Measurements from ENCODE around the gene CDHR5. TPM values are rescaled to one million over a fixed set of nuclear protein-coding genes. Genes with fewer than 3 reads are reported as not detected.

The CDHR5 gene
- polyA plus RNA-seq, 1 donor (not counting 4 experiments of a cell fraction or from before 2014, with no cell fraction given) = not detected

- no peaks in the 10 kb centered on the region for H3K9me3 ChIP-seq (ENCODE audit: control insufficient read depth, low read depth, low read length)
- H3K9ac ChIP-seq (ENCODE audit: control insufficient read depth, extremely low read depth, insufficient read depth, low read length) = no peak overlapping the region
- H3K79me2 ChIP-seq (ENCODE audit: control insufficient read depth, insufficient read depth, low read length) = no peaks in the 10 kb centered on the region
- H2AFZ ChIP-seq (ENCODE audit: control insufficient read depth, low read length) = no peak overlapping the region
- no peak overlapping the region for H3K27ac ChIP-seq (ENCODE audit: control insufficient read depth, insufficient read depth, low read length)
- TF ChIP-seq EZH2 (IDR thresholded peaks at IDR 0.05; ENCODE audit: low read length) (no peak), CTCF (optimal IDR thresholded peaks at IDR 0.05 in 1 of 3, IDR thresholded peaks at IDR 0.05 in 1 of 3, conservative IDR thresholded peaks at IDR 0.05 in 1 of 3; ENCODE audit: extremely low read depth in 1 of 3, insufficient read depth in 2 of 3, low read length in 3 of 3) (no peak)
- FAIRE-seq (no peak), DNase-seq (ENCODE audit: low read depth, low spot score) (no peak)
- dilution Hi-C loops (cut with MboI; ENCODE audit: extremely low pct_ligation_motif_present, low sequenced_read_pairs) = no loop called here
- H3K4me1 ChIP-seq (ENCODE audit: control insufficient read depth, extremely low read depth, insufficient read depth, low read length) = peaks cover 26% of the 10 kb centered on the region
- no peaks in the 10 kb centered on the region for H3K27me3 ChIP-seq (ENCODE audit: control insufficient read depth, extremely low read depth, insufficient read depth, low read length)
- peaks cover 15% of the 10 kb centered on the region for H4K20me1 ChIP-seq (ENCODE audit: control insufficient read depth, extremely low read depth, insufficient read depth, low read length)
- no peaks in the 10 kb centered on the region for H3K9me1 ChIP-seq (ENCODE audit: control insufficient read depth, extremely low read depth, insufficient read depth, low read length)
- peaks cover 59 to 74% of the 10 kb centered on the region in 2 experiments for H3K36me3 ChIP-seq (ENCODE audit: control insufficient read depth in 2 of 2, extremely low read depth in 1 of 2, insufficient read depth in 2 of 2, low read length in 2 of 2)
- no peak overlapping the region for H3K4me3 ChIP-seq (ENCODE audit: control insufficient read depth in 2 of 3, extremely low read depth in 1 of 3, insufficient read depth in 2 of 3, low read depth in 1 of 3, low read length in 3 of 3)
- no peak overlapping the region for H3K4me2 ChIP-seq (ENCODE audit: control insufficient read depth, extremely low read depth, insufficient read depth, low read depth, low read length)
Observed at GRCh38 chr11:608791-609251, 15.9 kb downstream of the CDHR5 start.

GRCh38 chr11:607971-608659, 16.6 kb downstream of the CDHR5 start:
- Histone ChIP-seq H4K20me1 (ENCODE audit: control insufficient read depth, extremely low read depth, insufficient read depth, low read length) (peaks cover 13% of the 10 kb centered on the region), H2AFZ (ENCODE audit: control insufficient read depth, low read length) (no peak overlapping the region), H3K36me3 (ENCODE audit: control insufficient read depth in 2 of 2, extremely low read depth in 1 of 2, insufficient read depth in 2 of 2, low read length in 2 of 2) (peaks cover 59 to 73% of the 10 kb centered on the region in 2 experiments), H3K4me2 (ENCODE audit: control insufficient read depth, extremely low read depth, insufficient read depth, low read depth, low read length) (no peak overlapping the region), H3K27me3 (ENCODE audit: control insufficient read depth, extremely low read depth, insufficient read depth, low read length) (no peaks in the 10 kb centered on the region), H3K4me3 (ENCODE audit: control insufficient read depth in 2 of 3, extremely low read depth in 1 of 3, insufficient read depth in 2 of 3, low read depth in 1 of 3, low read length in 3 of 3) (no peak overlapping the region), H3K9me1 (ENCODE audit: control insufficient read depth, extremely low read depth, insufficient read depth, low read length) (no peaks in the 10 kb centered on the region), H3K9me3 (ENCODE audit: control insufficient read depth, low read depth, low read length) (no peaks in the 10 kb centered on the region), H3K4me1 (ENCODE audit: control insufficient read depth, extremely low read depth, insufficient read depth, low read length) (peaks cover 21% of the 10 kb centered on the region), H3K27ac (ENCODE audit: control insufficient read depth, insufficient read depth, low read length) (no peak overlapping the region), H3K79me2 (ENCODE audit: control insufficient read depth, insufficient read depth, low read length) (no peaks in the 10 kb centered on the region), H3K9ac (ENCODE audit: control insufficient read depth, extremely low read depth, insufficient read depth, low read length) (no peak overlapping the region)
- no peak for TF ChIP-seq EZH2 (IDR thresholded peaks at IDR 0.05; ENCODE audit: low read length)
- no peak for DNase-seq (ENCODE audit: low read depth, low spot score)
- FAIRE-seq = no peak
- dilution Hi-C loops (cut with MboI; ENCODE audit: extremely low pct_ligation_motif_present, low sequenced_read_pairs) = no loop called here

All from keratinocyte (primary cell).